GM12892 (cell line): ENCODE measurements around the gene PCSK5.

ENCODE experiments used
- DNase-seq: peaks from one replicate; pipeline ENCODE4 v3.0.0; 2011; ENCODE audit not compliant: insufficient read length
- FAIRE-seq: peaks from 2 replicates; lab custom pipeline; 2011; peaks lifted over from hg19 to GRCh38; lab: Jason Lieb, UNC
- POLR2A ChIP-seq: IDR thresholded peaks from 2 replicates; pipeline ENCODE4 v1.6.1; 2011; ENCODE audit warnings: low read depth, low read length, control low read depth
- POLR2AphosphoS5 ChIP-seq: IDR thresholded peaks from 2 replicates; pipeline ENCODE4 v1.6.1; 2011; ENCODE audit warnings: low read depth, low read length, control low read depth
- TAF1 ChIP-seq: IDR thresholded peaks from 2 replicates; pipeline ENCODE4 v1.6.1; 2011; ENCODE audit warnings: low read depth, mild to moderate bottlenecking, control low read depth, low read length, borderline replicate concordance

The PCSK5 gene

GRCh38 chr9:76090330-76090729, 199.9 kb downstream of the PCSK5 start:
- no peak for FAIRE-seq
- no peak for DNase-seq

DNA sequence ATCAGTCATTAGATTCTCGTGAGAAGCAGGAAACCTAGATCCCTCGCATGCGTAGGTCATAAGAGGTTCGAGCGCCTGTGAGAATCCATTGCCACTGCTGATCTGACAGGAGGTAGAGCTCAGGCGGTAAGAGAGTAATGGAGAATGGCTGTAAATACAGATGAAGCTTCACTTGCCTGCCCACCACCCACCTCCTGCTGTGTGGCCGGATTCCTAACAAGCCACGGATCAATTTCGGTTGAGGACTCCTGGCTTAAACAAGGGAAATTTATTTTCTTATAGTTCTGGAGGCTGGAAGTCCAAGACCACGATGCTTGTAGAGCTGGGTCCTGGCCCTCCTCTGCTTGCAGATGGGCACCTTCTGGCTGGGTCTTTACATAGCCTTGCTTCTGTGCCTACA, 200.4 kb downstream of the PCSK5 start:
- FAIRE-seq, result no peak
- TF ChIP-seq TAF1 (no peak), POLR2AphosphoS5 (no peak), POLR2A (no peak)

More at GRCh38 chr9:76090330-76090729, 199.9 kb downstream of the PCSK5 start:
- TF ChIP-seq POLR2A, result no peak
- no peak for TF ChIP-seq TAF1
- TF ChIP-seq POLR2AphosphoS5, result no peak

DNA sequence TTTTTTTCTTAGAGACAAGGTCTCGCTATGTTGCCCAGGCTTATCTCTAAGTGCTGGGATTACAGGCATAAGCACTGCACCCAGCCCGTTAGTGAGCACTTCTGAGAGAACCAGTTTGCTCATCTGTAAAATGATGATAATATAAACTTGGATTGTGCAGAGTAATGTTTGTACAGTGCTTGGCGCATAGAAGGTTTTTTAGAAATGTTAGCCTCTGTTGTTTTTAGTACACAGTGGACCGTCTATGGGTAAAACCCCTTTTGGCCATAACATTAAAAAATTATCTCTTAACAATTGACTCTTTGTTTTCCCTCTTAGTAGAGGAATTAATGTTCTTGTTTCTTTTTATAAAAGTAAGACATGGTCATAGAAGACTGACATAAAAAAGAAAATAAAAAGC, 202.1 kb downstream of the PCSK5 start:
- no peak for FAIRE-seq

More for the DNA sequence above, 200.4 kb downstream of the PCSK5 start:
- DNase-seq, result no peak

GRCh38 chr9:76095585-76095984, 205.1 kb downstream of the PCSK5 start:
- FAIRE-seq (no peak), DNase-seq (no peak)
- TF ChIP-seq POLR2A (no peak), POLR2AphosphoS5 (no peak), TAF1 (no peak)

More for the DNA sequence above, 202.1 kb downstream of the PCSK5 start:
- TF ChIP-seq POLR2AphosphoS5, result no peak
- TF ChIP-seq TAF1, result no peak
- TF ChIP-seq POLR2A, result no peak
- DNase-seq, result no peak

GRCh38 chr9:76099516-76099915, 209.0 kb downstream of the PCSK5 start:
- FAIRE-seq (no peak), DNase-seq (no peak)
- no peak for TF ChIP-seq POLR2A
- no peak for TF ChIP-seq TAF1
- TF ChIP-seq POLR2AphosphoS5, result no peak

DNA sequence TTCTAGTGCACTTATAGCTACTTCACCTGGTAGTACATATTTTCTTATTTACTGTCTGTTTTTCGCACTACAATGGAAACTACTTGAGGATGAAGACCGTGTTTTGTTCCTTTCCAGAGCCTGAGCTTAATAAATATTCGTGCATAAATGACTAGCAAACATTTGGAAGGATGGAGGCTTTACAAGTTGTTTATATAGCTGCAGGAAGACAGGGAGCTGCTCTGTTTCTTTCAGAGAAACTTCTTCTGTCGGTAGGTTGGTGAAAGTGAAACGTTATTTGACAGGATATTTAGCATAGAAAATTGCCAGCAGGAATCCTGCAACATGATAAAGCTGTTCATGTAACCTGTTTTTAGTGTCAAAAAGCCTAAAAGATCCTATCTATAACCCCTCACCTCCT, 210.6 kb downstream of the PCSK5 start:
- DNase-seq, result no peak
- TF ChIP-seq POLR2AphosphoS5 (no peak), TAF1 (no peak), POLR2A (no peak)
- FAIRE-seq, result no peak

GRCh38 chr9:76101491-76101890, 211.0 kb downstream of the PCSK5 start:
- TF ChIP-seq TAF1, result no peak
- no peak for TF ChIP-seq POLR2AphosphoS5
- TF ChIP-seq POLR2A, result no peak
- no peak for FAIRE-seq

DNA sequence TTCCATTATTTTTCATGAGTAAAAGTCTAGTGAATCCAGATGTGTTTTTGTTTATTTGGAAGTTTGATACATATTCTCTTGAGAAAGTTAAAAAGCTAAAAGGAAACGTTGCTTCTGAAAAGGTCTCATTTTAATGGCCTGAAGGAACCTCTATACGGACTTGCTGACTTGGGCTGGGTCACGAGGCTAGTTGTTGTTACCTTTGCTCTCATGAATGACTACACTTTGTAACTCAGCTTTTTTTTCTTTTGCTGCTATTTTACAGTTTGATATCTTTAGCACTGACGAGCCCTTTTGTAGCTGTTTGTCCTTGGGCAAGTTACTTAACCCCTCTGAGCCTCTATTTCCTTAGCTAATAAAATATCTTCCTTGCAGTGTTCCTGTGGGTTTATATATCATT, 211.5 kb downstream of the PCSK5 start:
- DNase-seq (no peak), FAIRE-seq (no peak)
- no peak for TF ChIP-seq TAF1
- no peak for TF ChIP-seq POLR2A
- TF ChIP-seq POLR2AphosphoS5, result no peak

More at GRCh38 chr9:76101491-76101890, 211.0 kb downstream of the PCSK5 start:
- no peak for DNase-seq

DNA sequence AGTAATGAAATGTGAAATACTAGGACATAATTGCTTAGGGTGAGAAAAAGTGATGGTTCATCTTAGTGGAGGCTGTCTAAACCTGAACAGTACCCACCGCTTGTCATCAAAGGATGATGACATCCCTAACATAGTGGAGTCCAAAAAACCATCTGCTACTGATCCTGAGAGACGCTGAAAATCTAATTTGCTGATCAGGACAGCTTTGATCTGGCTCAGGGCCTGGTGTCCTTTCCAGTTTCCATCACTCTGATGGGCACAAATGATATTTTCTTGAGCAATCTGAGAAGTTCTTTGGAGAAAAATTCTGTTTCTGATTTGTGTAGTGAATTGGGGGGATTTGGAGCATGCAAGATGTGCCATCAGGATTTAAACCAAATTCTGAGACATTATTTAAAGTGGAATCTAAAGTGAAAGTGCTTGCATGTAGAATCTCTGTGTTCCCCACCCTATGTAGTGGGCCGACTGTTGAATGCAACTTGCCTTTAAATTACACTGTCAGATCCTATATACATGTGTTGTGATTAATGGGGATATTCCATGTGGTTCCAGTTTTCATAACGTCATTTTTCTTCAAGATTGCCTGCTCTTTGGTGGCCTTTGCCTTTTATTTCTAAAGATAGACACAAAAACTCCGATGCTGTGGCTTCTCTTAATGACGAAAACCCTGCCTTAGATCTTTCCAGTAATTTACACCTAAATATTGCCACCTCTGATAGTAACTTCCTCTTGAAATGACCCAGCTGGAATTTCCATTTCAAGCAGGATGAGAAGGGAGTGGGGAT, 213.2 kb downstream of the PCSK5 start:
- DNase-seq (no peak), FAIRE-seq (no peak)
- no peak for TF ChIP-seq TAF1
- TF ChIP-seq POLR2A, result no peak
- TF ChIP-seq POLR2AphosphoS5, result no peak

GRCh38 chr9:76107482-76107881, 217.0 kb downstream of the PCSK5 start:
- DNase-seq (no peak), FAIRE-seq (no peak)

DNA sequence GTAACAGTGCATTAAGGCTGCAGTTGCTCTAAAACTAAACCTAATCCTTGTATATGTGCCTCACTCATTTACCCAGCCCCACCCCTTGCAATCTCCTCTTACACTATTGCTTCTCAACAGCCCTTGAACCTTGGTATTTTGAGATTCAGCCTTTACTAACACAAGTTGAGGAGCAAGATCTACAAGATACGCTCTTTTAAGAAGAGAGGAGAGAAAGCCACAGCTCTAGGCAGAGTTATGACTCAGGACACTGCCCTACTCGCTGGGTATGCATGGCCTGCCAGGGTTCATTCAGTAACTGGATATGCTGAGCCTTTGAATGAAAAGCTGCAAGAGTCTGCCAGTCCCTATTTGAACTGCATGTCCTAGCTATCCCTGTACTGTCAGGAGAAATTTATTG, 219.5 kb downstream of the PCSK5 start:
- no peak for DNase-seq
- TF ChIP-seq POLR2A (no peak), TAF1 (no peak), POLR2AphosphoS5 (no peak)
- FAIRE-seq, result no peak

More at GRCh38 chr9:76107482-76107881, 217.0 kb downstream of the PCSK5 start:
- TF ChIP-seq POLR2A, result no peak
- TF ChIP-seq TAF1, result no peak
- no peak for TF ChIP-seq POLR2AphosphoS5

DNA sequence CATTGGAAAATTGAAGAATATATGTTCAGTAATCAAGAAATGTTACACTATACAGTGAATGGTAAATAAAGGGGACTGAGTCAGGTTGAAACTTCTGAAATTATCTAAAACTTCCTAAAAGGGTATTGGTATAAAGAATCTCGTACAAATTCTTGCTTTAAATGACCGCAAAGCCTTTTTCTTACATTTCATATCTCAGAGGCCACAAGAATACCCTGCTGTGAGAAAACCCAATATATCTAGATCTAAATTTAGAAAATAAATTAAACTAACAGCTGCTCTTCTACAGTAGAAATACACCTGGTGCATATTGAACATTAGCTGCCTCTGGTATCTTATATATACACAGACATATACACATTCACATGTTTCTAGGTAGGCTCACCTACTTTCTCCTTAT, 221.7 kb downstream of the PCSK5 start:
- FAIRE-seq (no peak), DNase-seq (no peak)
- TF ChIP-seq TAF1 (no peak), POLR2AphosphoS5 (no peak), POLR2A (no peak)

DNA sequence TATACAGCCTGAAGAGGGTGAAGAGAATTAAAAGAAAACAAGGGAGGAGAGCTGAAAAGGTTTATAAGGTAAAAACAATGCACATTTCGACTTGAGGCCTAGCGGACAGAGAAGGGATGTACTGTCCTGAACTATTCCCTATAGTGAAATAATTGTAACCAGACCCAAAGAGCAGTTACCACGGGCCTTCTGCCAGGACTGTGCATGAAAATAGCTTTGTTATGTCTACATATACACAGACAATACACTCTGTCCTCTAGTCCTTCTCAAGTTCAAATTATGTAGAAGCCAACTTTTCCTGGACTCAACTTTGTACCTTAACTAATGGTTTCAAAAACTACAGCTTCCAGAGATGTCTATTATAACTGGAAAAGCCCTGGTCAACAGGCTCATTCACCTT, 223.7 kb downstream of the PCSK5 start:
- no peak for DNase-seq
- TF ChIP-seq POLR2AphosphoS5 (no peak), POLR2A (no peak), TAF1 (no peak)
- no peak for FAIRE-seq
